Bladder microvascular endothelial cell (primary cell): ENCODE measurements around the gene MYCT1. TPM values are rescaled to one million over a fixed set of nuclear protein-coding genes. Genes with fewer than 3 reads are reported as not detected.

Source experiments
- total RNA-seq: library from RNA; depleted of rRNA; stranded (reverse); fragments of >200 nt; gene quantifications from 2 replicates; pipeline ENCODE4 v1.2.3, GENCODE V29; 2014

MYCT1 gene, protein sequence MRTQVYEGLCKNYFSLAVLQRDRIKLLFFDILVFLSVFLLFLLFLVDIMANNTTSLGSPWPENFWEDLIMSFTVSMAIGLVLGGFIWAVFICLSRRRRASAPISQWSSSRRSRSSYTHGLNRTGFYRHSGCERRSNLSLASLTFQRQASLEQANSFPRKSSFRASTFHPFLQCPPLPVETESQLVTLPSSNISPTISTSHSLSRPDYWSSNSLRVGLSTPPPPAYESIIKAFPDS
- 82.4 and 188 TPM in 2 replicates for total RNA-seq

GRCh38 chr6:152697634-152698033 is at the start of gene MYCT1:
TSS of gene MYCT1 (plus strand) at chr6:152697897. CDS start at chr6:152697903, 6 bp downstream.

DNA sequence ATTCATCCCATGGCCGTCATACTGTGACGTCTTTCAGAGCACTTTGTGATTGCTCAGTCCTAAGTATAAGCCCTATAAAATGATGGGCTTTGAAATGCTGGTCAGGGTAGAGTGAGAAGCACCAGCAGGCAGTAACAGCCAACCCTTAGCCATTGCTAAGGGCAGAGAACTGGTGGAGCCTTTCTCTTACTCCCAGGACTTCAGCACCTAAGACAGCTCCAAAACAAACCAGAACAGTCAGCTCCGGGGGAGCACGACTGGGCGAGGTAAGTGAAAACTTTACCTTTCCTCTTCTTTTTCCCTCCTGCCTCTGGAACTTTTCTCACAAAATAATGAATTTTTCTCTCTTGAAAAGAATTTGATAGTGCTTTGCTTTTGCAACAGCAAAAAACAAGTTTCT is 53.0 kb downstream of the MYCT1 start, which contains the start of gene VIP:
Gene VIP (plus strand): TSS at position 104 of the 400 bp plus-strand sequence. CDS start 1,381 bp downstream, outside the sequence.

Other genes starting within 250 kb of the MYCT1 start
- 36.8 and 118 TPM in 2 replicates for gene SYNE1, start 60.5 kb upstream of the MYCT1 start, total RNA-seq
- 0.16 and 1.3 TPM in 2 replicates for gene VIP, start 52.9 kb downstream of the MYCT1 start, total RNA-seq